Measurements from ENCODE around the gene BCL10.

DNA sequence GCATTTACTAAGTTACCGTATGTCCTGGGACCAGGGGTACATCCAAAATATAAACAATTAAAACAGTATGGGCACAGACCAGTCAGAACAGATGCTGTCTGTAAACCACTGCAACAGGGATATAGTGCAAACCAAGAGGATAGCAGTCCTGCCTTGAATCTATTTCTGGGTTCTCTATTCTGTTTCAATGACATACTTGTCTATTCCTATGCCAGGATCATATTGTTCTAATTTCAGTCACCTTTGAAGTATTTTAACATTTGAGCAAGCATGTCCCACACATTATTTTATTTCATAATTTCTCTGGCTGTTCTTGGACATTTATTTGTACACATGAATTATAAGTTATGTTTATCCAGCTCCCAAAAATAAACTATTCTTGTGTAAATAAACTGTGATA lies 47.5 kb downstream of the BCL10 start:
- TF ChIP-seq CTCF (IDR thresholded peaks at IDR 0.05; ENCODE audit: poor library complexity, severe bottlenecking) (no peak), POLR2AphosphoS5 (IDR thresholded peaks at IDR 0.05) (no peak), MXI1 (conservative IDR thresholded peaks at IDR 0.05; ENCODE audit: poor library complexity, severe bottlenecking) (no peak), EZH2 (IDR thresholded peaks at IDR 0.05; ENCODE audit: borderline replicate concordance, insufficient read depth, low read length, poor library complexity, severe bottlenecking) (no peak)
- TF ChIP-seq, protein P1, sequence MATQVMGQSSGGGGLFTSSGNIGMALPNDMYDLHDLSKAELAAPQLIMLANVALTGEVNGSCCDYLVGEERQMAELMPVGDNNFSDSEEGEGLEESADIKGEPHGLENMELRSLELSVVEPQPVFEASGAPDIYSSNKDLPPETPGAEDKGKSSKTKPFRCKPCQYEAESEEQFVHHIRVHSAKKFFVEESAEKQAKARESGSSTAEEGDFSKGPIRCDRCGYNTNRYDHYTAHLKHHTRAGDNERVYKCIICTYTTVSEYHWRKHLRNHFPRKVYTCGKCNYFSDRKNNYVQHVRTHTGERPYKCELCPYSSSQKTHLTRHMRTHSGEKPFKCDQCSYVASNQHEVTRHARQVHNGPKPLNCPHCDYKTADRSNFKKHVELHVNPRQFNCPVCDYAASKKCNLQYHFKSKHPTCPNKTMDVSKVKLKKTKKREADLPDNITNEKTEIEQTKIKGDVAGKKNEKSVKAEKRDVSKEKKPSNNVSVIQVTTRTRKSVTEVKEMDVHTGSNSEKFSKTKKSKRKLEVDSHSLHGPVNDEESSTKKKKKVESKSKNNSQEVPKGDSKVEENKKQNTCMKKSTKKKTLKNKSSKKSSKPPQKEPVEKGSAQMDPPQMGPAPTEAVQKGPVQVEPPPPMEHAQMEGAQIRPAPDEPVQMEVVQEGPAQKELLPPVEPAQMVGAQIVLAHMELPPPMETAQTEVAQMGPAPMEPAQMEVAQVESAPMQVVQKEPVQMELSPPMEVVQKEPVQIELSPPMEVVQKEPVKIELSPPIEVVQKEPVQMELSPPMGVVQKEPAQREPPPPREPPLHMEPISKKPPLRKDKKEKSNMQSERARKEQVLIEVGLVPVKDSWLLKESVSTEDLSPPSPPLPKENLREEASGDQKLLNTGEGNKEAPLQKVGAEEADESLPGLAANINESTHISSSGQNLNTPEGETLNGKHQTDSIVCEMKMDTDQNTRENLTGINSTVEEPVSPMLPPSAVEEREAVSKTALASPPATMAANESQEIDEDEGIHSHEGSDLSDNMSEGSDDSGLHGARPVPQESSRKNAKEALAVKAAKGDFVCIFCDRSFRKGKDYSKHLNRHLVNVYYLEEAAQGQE (IDR thresholded peaks at IDR 0.05; ENCODE audit: borderline replicate concordance) = no peak
